AG08395 (cell line): ENCODE results near the gene CAMK2G.
"Not testable (repeated sequence)": the region's sequence is repeated elsewhere in the genome, so short reads cannot be mapped to it uniquely, and the experiment has no call there.

Source experiments
- DNase-seq: peaks from one replicate; pipeline ENCODE4 v3.0.0; 2012; ENCODE audit warnings: mixed read lengths, low spot score

CAMK2G gene

GRCh38 chr10:73791871-73792400 lies 82.4 kb downstream of the CAMK2G start:
- no peak for DNase-seq

GRCh38 chr10:73790886-73791625 lies 83.3 kb downstream of the CAMK2G start:
- no peak for DNase-seq

GRCh38 chr10:73789659-73790055 lies 84.7 kb downstream of the CAMK2G start:
- no peak for DNase-seq

GRCh38 chr10:73788864-73789658 lies 85.3 kb downstream of the CAMK2G start:
- DNase-seq, result no peak

- DNase-seq, result not testable (repeated sequence)
These were observed 87.1 kb downstream of the CAMK2G start for GRCh38 chr10:73787031-73787800.

GRCh38 chr10:73786512-73786885 lies 87.9 kb downstream of the CAMK2G start:
- DNase-seq, result no peak

- peak; percentile 51 for DNase-seq
These were observed 88.4 kb downstream of the CAMK2G start for GRCh38 chr10:73785721-73786511.

GRCh38 chr10:73785211-73785720 lies 89.1 kb downstream of the CAMK2G start, which contains the start of gene ZSWIM8:
Gene ZSWIM8, plus strand, starts transcription at chr10:73785606. Its CDS starts 273 bp downstream, at chr10:73785879.
- peak; percentile 94 for DNase-seq

- DNase-seq, result no peak
These were observed 91.6 kb downstream of the CAMK2G start for GRCh38 chr10:73782749-73783085.

- DNase-seq, result peak; percentile 91
These were observed 92.2 kb downstream of the CAMK2G start, which contains the start of gene CHCHD1 for GRCh38 chr10:73781879-73782748. Gene CHCHD1, plus strand, starts transcription at chr10:73782048. Its CDS starts 28 bp downstream, at chr10:73782076.

GRCh38 chr10:73781548-73781878 lies 92.8 kb downstream of the CAMK2G start:
- no peak for DNase-seq

GRCh38 chr10:73780966-73781365 lies 93.4 kb downstream of the CAMK2G start:
- DNase-seq, result no peak

- no peak for DNase-seq
These were observed 94.1 kb downstream of the CAMK2G start for GRCh38 chr10:73780301-73780700.

- DNase-seq, result no peak
These were observed 94.7 kb downstream of the CAMK2G start for GRCh38 chr10:73779539-73780197.

GRCh38 chr10:73779018-73779417 lies 95.3 kb downstream of the CAMK2G start:
- no peak for DNase-seq

- no peak for DNase-seq
These were observed 99.7 kb downstream of the CAMK2G start for GRCh38 chr10:73774637-73775036.

- DNase-seq, result no peak
These were observed 101.0 kb downstream of the CAMK2G start for GRCh38 chr10:73773152-73773879.

- peak; percentile 82 for DNase-seq
These were observed 101.8 kb downstream of the CAMK2G start for GRCh38 chr10:73772281-73773151.
